Measurements from ENCODE around the gene OR5L2. TPM values are rescaled to one million over a fixed set of nuclear protein-coding genes. Genes with fewer than 3 reads are reported as not detected.

Gene OR5L2
- total RNA-seq (ENCODE audit: low replicate concordance): not detected in 2 replicates

DNA sequence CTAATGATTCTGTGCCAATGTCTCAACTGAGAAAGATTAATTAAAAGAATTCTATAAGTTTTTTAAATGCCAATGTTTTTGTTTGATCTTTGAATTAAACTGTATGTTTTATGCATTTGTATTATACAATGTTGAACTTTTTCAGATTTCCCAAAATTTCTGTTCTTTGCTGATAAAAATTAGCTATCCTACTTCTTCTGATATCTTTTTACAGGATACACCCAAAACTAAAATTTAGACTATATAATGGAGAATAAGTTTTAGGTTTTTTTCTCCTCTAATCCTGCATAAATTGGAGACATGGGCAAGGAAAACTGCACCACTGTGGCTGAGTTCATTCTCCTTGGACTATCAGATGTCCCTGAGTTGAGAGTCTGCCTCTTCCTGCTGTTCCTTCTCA, at the start of gene OR5L2:
Gene OR5L2, plus strand, starts transcription at position 301 of the 400 bp plus-strand sequence. Its CDS starts 0 bp downstream, at position 301.
- H3K4me3 ChIP-seq: no peak within 1 kb of the TSS
- H3K9me3 ChIP-seq (ENCODE audit: low read depth): peaks cover 28% of the 10 kb centered on the region
- Mint-ChIP-seq H3K4me1 (no peaks in the 10 kb centered on the region), H3K9me3 (peaks cover 8% of the 10 kb centered on the region), H3K4me3 (no peak within 1 kb of the TSS), H3K27ac (no peak within 1 kb of the TSS), H3K27me3 (ENCODE audit: insufficient read depth, low read depth) (no peaks in the 10 kb centered on the region), H3K36me3 (no peaks in the 10 kb centered on the region)
- no peaks in the 10 kb centered on the region for H3K36me3 ChIP-seq
- H2AFZ ChIP-seq (replicated peaks): no peak within 1 kb of the TSS
- TF ChIP-seq, protein P1, sequence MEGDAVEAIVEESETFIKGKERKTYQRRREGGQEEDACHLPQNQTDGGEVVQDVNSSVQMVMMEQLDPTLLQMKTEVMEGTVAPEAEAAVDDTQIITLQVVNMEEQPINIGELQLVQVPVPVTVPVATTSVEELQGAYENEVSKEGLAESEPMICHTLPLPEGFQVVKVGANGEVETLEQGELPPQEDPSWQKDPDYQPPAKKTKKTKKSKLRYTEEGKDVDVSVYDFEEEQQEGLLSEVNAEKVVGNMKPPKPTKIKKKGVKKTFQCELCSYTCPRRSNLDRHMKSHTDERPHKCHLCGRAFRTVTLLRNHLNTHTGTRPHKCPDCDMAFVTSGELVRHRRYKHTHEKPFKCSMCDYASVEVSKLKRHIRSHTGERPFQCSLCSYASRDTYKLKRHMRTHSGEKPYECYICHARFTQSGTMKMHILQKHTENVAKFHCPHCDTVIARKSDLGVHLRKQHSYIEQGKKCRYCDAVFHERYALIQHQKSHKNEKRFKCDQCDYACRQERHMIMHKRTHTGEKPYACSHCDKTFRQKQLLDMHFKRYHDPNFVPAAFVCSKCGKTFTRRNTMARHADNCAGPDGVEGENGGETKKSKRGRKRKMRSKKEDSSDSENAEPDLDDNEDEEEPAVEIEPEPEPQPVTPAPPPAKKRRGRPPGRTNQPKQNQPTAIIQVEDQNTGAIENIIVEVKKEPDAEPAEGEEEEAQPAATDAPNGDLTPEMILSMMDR (IDR thresholded peaks at IDR 0.05): no peak
- no peak for TF ChIP-seq EZH2phosphoT487 (IDR thresholded peaks at IDR 0.05)
- TF ChIP-seq EZH2 (IDR thresholded peaks at IDR 0.05): no peak
- no peaks in the 10 kb centered on the region for H3K4me1 ChIP-seq
- no peaks in the 10 kb centered on the region for H4K20me1 ChIP-seq (ENCODE audit: low read depth)
- H3F3A ChIP-seq (ENCODE audit: low read depth): no peaks in the 10 kb centered on the region
- DNase-seq (ENCODE audit: low spot score): no peak
- H3K4me2 ChIP-seq: no peak within 1 kb of the TSS
- H3K27me3 ChIP-seq: no peaks in the 10 kb centered on the region
- no peak within 1 kb of the TSS for H3K9ac ChIP-seq
- no peak within 1 kb of the TSS for H3K27ac ChIP-seq
- H3K79me2 ChIP-seq (ENCODE audit: low read depth): no peaks in the 10 kb centered on the region

GRCh38 chr11:55791606-55792005, 35.4 kb upstream of the OR5L2 start:
- no peak overlapping the region for H3K27ac Mint-ChIP-seq
- peaks cover 24% of the 10 kb centered on the region for H3K9me3 ChIP-seq (ENCODE audit: low read depth)
- H3K4me3 Mint-ChIP-seq: no peak overlapping the region
- peaks cover 7% of the 10 kb centered on the region for H3K9me3 Mint-ChIP-seq
- no peak for DNase-seq (ENCODE audit: low spot score)
- no peaks in the 10 kb centered on the region for H3K79me2 ChIP-seq (ENCODE audit: low read depth)
- no peak overlapping the region for H3K27ac ChIP-seq
- peaks cover 3% of the 10 kb centered on the region for H3K27me3 Mint-ChIP-seq (ENCODE audit: insufficient read depth, low read depth)
- H3K4me1 ChIP-seq: no peaks in the 10 kb centered on the region
- H3K4me3 ChIP-seq: no peak overlapping the region
- no peaks in the 10 kb centered on the region for H3K4me1 Mint-ChIP-seq
- no peak overlapping the region for H3K9ac ChIP-seq
- H2AFZ ChIP-seq (replicated peaks): no peak overlapping the region
- H3K4me2 ChIP-seq: no peak overlapping the region
- no peaks in the 10 kb centered on the region for H3K27me3 ChIP-seq
- TF ChIP-seq, protein P1 (IDR thresholded peaks at IDR 0.05): no peak
- TF ChIP-seq EZH2 (IDR thresholded peaks at IDR 0.05) (no peak), EZH2phosphoT487 (IDR thresholded peaks at IDR 0.05) (no peak)
- H3K36me3 ChIP-seq: no peaks in the 10 kb centered on the region
- no peaks in the 10 kb centered on the region for H4K20me1 ChIP-seq (ENCODE audit: low read depth)
- no peaks in the 10 kb centered on the region for H3F3A ChIP-seq (ENCODE audit: low read depth)
- no peaks in the 10 kb centered on the region for H3K36me3 Mint-ChIP-seq

- no peak for DNase-seq (ENCODE audit: low spot score)
- Mint-ChIP-seq H3K36me3 (no peaks in the 10 kb centered on the region), H3K27me3 (ENCODE audit: insufficient read depth, low read depth) (peaks cover 3% of the 10 kb centered on the region), H3K27ac (no peak overlapping the region), H3K4me1 (no peaks in the 10 kb centered on the region), H3K9me3 (no peaks in the 10 kb centered on the region), H3K4me3 (no peak overlapping the region)
- Histone ChIP-seq H3K36me3 (no peaks in the 10 kb centered on the region), H3K4me1 (no peaks in the 10 kb centered on the region), H3K79me2 (ENCODE audit: low read depth) (no peaks in the 10 kb centered on the region), H3K9ac (no peak overlapping the region), H3K9me3 (ENCODE audit: low read depth) (peaks cover 34% of the 10 kb centered on the region), H3F3A (ENCODE audit: low read depth) (no peaks in the 10 kb centered on the region), H3K27me3 (no peaks in the 10 kb centered on the region), H2AFZ (replicated peaks) (no peak overlapping the region), H3K27ac (no peak overlapping the region), H3K4me2 (no peak overlapping the region), H4K20me1 (ENCODE audit: low read depth) (no peaks in the 10 kb centered on the region), H3K4me3 (no peak overlapping the region)
- TF ChIP-seq EZH2 (IDR thresholded peaks at IDR 0.05) (no peak), EZH2phosphoT487 (IDR thresholded peaks at IDR 0.05) (no peak)
- TF ChIP-seq, protein P1 (IDR thresholded peaks at IDR 0.05): no peak
Measured at GRCh38 chr11:55793321-55793720, 33.7 kb upstream of the OR5L2 start.
